ENCODE results near the gene QRSL1. TPM values are rescaled to one million over a fixed set of nuclear protein-coding genes. Genes with fewer than 3 reads are reported as not detected.

Gene QRSL1
- total RNA-seq, 1 donor from 2014 or later: 9.8 TPM

DNA sequence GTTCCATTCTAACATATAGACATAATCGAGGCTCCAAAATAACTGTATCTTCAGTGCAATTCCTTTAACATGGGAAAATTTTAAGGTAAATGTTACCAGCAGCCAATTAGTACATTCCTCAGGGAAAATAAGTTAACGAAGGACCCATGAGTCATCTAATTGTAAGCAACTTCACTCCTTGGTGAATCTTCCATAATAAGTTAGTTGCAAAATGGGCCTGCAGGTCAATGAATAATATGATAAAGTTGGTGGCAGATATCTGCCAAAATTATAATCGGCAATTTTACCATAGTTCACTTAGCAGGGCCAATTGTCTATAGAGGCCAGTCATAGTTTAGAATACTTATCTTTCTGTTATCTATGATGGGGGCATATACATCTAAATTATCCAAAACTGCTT is 42.3 kb downstream of the QRSL1 start:
- Mint-ChIP-seq H3K36me3 (ENCODE audit: low read depth, unreplicated experiment) (no peaks in the 10 kb centered on the region), H3K27me3 (ENCODE audit: low read depth, unreplicated experiment) (peaks cover 1% of the 10 kb centered on the region), H3K9me3 (ENCODE audit: unreplicated experiment) (no peaks in the 10 kb centered on the region), H3K4me1 (ENCODE audit: low read depth, unreplicated experiment) (peaks cover 6% of the 10 kb centered on the region), H3K4me3 (ENCODE audit: unreplicated experiment) (no peak overlapping the region), H3K27ac (ENCODE audit: unreplicated experiment) (no peak overlapping the region)
- Histone ChIP-seq H3K36me3 (ENCODE audit: insufficient read depth, low read length) (no peaks in the 10 kb centered on the region), H3K27me3 (ENCODE audit: insufficient read depth, low read length) (no peaks in the 10 kb centered on the region), H2AFZ (ENCODE audit: low read depth, low read length) (no peak overlapping the region), H3K9ac (ENCODE audit: low read length) (no peak overlapping the region), H3K27ac (ENCODE audit: low read depth, low read length) (no peak overlapping the region), H4K20me1 (ENCODE audit: insufficient read depth, low read length) (no peaks in the 10 kb centered on the region), H3K79me2 (ENCODE audit: insufficient read depth, low read length) (no peaks in the 10 kb centered on the region), H3K9me3 (ENCODE audit: insufficient read depth, low read depth, low read length) (no peaks in the 10 kb centered on the region), H3K4me3 (ENCODE audit: insufficient read depth, low read depth, low read length) (no peak overlapping the region), H3K4me2 (ENCODE audit: low read length) (no peak overlapping the region), H3K4me1 (ENCODE audit: insufficient read depth, low read length) (no peaks in the 10 kb centered on the region)
- DNase-seq (ENCODE audit: low read depth): no peak
- FAIRE-seq: no peak
- TF ChIP-seq EZH2 (IDR thresholded peaks at IDR 0.05; ENCODE audit: insufficient read depth, low read length): no peak
- TF ChIP-seq, protein P1, sequence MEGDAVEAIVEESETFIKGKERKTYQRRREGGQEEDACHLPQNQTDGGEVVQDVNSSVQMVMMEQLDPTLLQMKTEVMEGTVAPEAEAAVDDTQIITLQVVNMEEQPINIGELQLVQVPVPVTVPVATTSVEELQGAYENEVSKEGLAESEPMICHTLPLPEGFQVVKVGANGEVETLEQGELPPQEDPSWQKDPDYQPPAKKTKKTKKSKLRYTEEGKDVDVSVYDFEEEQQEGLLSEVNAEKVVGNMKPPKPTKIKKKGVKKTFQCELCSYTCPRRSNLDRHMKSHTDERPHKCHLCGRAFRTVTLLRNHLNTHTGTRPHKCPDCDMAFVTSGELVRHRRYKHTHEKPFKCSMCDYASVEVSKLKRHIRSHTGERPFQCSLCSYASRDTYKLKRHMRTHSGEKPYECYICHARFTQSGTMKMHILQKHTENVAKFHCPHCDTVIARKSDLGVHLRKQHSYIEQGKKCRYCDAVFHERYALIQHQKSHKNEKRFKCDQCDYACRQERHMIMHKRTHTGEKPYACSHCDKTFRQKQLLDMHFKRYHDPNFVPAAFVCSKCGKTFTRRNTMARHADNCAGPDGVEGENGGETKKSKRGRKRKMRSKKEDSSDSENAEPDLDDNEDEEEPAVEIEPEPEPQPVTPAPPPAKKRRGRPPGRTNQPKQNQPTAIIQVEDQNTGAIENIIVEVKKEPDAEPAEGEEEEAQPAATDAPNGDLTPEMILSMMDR (IDR thresholded peaks at IDR 0.05; ENCODE audit: insufficient read depth, low read depth, low read length): no peak

DNA sequence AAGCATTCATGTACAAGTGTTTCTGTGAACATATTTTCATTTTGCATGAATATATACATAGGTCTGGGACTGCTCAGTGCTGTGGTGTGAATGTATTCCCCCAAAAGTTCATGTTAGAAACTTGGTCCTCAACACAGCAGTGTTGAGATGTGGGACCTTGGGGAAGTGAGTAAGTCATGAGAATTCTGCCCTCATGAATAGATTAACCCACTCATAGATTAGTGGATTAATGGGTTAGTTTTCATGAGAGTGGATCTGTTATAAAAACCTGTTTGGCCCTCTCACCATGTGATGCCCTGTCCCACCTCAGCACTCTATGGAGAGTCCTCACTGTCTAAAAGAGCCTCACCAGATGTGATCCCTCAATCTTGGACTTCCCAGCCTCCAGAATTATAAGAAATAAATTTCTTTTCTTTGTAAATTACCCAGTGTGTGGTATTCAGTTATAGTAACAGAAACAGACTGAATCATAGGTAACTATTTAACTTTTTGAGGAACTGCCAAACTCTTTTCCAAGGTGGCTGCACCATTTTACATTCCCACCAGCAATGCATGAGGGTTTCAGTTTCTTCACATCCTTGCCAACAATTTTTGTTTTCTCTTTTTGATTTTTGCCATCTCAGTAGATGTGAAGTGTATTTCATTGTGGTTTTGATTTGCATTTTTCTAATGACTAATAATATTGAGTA is 45.3 kb downstream of the QRSL1 start:
- H3K9me3 Mint-ChIP-seq (ENCODE audit: unreplicated experiment): no peaks in the 10 kb centered on the region
- Histone ChIP-seq H2AFZ (ENCODE audit: low read depth, low read length) (no peak overlapping the region), H3K27ac (ENCODE audit: low read depth, low read length) (no peak overlapping the region), H3K4me2 (ENCODE audit: low read length) (no peak overlapping the region), H3K36me3 (ENCODE audit: insufficient read depth, low read length) (no peaks in the 10 kb centered on the region), H3K9me3 (ENCODE audit: insufficient read depth, low read depth, low read length) (no peaks in the 10 kb centered on the region), H4K20me1 (ENCODE audit: insufficient read depth, low read length) (no peaks in the 10 kb centered on the region), H3K27me3 (ENCODE audit: insufficient read depth, low read length) (no peaks in the 10 kb centered on the region), H3K79me2 (ENCODE audit: insufficient read depth, low read length) (no peaks in the 10 kb centered on the region), H3K4me1 (ENCODE audit: insufficient read depth, low read length) (no peaks in the 10 kb centered on the region), H3K9ac (ENCODE audit: low read length) (no peak overlapping the region), H3K4me3 (ENCODE audit: insufficient read depth, low read depth, low read length) (no peak overlapping the region)
- no peak overlapping the region for H3K4me3 Mint-ChIP-seq (ENCODE audit: unreplicated experiment)
- H3K27me3 Mint-ChIP-seq (ENCODE audit: low read depth, unreplicated experiment): peaks cover 1% of the 10 kb centered on the region
- H3K27ac Mint-ChIP-seq (ENCODE audit: unreplicated experiment): no peak overlapping the region
- TF ChIP-seq, protein P1 (IDR thresholded peaks at IDR 0.05; ENCODE audit: insufficient read depth, low read depth, low read length): no peak
- no peak for TF ChIP-seq EZH2 (IDR thresholded peaks at IDR 0.05; ENCODE audit: insufficient read depth, low read length)
- FAIRE-seq (no peak), DNase-seq (ENCODE audit: low read depth) (no peak)
- H3K36me3 Mint-ChIP-seq (ENCODE audit: low read depth, unreplicated experiment): no peaks in the 10 kb centered on the region
- H3K4me1 Mint-ChIP-seq (ENCODE audit: low read depth, unreplicated experiment): no peaks in the 10 kb centered on the region

DNA sequence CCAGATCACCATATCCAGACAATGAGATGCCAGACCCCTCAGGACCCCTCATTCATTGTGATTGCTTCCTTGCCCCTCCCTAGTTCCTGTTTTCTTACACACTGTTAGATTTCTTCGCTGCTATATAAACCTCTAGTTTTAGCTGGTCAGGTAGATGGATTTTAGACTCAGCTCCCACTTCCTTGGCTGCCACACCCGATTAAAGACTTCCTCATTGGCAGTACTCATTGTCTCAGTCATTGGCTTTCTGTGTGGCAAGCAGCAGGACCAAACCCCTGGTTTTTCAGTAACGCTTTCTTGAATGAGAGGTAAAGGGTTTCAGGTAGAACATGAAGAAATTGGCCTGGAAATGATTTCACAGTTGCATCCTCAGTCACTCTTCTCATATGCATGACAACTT is 47.9 kb downstream of the QRSL1 start:
- H3K4me3 ChIP-seq (ENCODE audit: insufficient read depth, low read depth, low read length): no peak overlapping the region
- no peak overlapping the region for H2AFZ ChIP-seq (ENCODE audit: low read depth, low read length)
- FAIRE-seq (no peak), DNase-seq (ENCODE audit: low read depth) (no peak)
- no peaks in the 10 kb centered on the region for H4K20me1 ChIP-seq (ENCODE audit: insufficient read depth, low read length)
- peaks cover 1% of the 10 kb centered on the region for H3K27me3 Mint-ChIP-seq (ENCODE audit: low read depth, unreplicated experiment)
- TF ChIP-seq, protein P1 (IDR thresholded peaks at IDR 0.05; ENCODE audit: insufficient read depth, low read depth, low read length): no peak
- no peak for TF ChIP-seq EZH2 (IDR thresholded peaks at IDR 0.05; ENCODE audit: insufficient read depth, low read length)
- H3K36me3 Mint-ChIP-seq (ENCODE audit: low read depth, unreplicated experiment): no peaks in the 10 kb centered on the region
- no peak overlapping the region for H3K4me2 ChIP-seq (ENCODE audit: low read length)
- H3K27ac Mint-ChIP-seq (ENCODE audit: unreplicated experiment): no peak overlapping the region
- no peak overlapping the region for H3K27ac ChIP-seq (ENCODE audit: low read depth, low read length)
- H3K9ac ChIP-seq (ENCODE audit: low read length): no peak overlapping the region
- no peaks in the 10 kb centered on the region for H3K79me2 ChIP-seq (ENCODE audit: insufficient read depth, low read length)
- no peaks in the 10 kb centered on the region for H3K27me3 ChIP-seq (ENCODE audit: insufficient read depth, low read length)
- no peaks in the 10 kb centered on the region for H3K9me3 Mint-ChIP-seq (ENCODE audit: unreplicated experiment)
- H3K4me3 Mint-ChIP-seq (ENCODE audit: unreplicated experiment): no peak overlapping the region
- H3K4me1 Mint-ChIP-seq (ENCODE audit: low read depth, unreplicated experiment): no peaks in the 10 kb centered on the region
- no peaks in the 10 kb centered on the region for H3K9me3 ChIP-seq (ENCODE audit: insufficient read depth, low read depth, low read length)
- H3K4me1 ChIP-seq (ENCODE audit: insufficient read depth, low read length): no peaks in the 10 kb centered on the region
- H3K36me3 ChIP-seq (ENCODE audit: insufficient read depth, low read length): no peaks in the 10 kb centered on the region

All from astrocyte (in vitro differentiated cells and primary cell).